ENCODE measurements around the gene RNPEP.
"Not testable (repeated sequence)": the region's sequence is repeated elsewhere in the genome, so short reads cannot be mapped to it uniquely, and the experiment has no call there.

RNPEP gene, protein sequence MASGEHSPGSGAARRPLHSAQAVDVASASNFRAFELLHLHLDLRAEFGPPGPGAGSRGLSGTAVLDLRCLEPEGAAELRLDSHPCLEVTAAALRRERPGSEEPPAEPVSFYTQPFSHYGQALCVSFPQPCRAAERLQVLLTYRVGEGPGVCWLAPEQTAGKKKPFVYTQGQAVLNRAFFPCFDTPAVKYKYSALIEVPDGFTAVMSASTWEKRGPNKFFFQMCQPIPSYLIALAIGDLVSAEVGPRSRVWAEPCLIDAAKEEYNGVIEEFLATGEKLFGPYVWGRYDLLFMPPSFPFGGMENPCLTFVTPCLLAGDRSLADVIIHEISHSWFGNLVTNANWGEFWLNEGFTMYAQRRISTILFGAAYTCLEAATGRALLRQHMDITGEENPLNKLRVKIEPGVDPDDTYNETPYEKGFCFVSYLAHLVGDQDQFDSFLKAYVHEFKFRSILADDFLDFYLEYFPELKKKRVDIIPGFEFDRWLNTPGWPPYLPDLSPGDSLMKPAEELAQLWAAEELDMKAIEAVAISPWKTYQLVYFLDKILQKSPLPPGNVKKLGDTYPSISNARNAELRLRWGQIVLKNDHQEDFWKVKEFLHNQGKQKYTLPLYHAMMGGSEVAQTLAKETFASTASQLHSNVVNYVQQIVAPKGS

GRCh38 chr1:201982623-201983379 lies at the start of gene RNPEP:
RNPEP (plus strand) TSS chr1:201982648; CDS start chr1:201982667, 19 bp downstream.
- peak; percentile 82 for DNase-seq

- no peak for DNase-seq
Observed at GRCh38 chr1:201933840-201934430, 48.5 kb upstream of the RNPEP start.

DNA sequence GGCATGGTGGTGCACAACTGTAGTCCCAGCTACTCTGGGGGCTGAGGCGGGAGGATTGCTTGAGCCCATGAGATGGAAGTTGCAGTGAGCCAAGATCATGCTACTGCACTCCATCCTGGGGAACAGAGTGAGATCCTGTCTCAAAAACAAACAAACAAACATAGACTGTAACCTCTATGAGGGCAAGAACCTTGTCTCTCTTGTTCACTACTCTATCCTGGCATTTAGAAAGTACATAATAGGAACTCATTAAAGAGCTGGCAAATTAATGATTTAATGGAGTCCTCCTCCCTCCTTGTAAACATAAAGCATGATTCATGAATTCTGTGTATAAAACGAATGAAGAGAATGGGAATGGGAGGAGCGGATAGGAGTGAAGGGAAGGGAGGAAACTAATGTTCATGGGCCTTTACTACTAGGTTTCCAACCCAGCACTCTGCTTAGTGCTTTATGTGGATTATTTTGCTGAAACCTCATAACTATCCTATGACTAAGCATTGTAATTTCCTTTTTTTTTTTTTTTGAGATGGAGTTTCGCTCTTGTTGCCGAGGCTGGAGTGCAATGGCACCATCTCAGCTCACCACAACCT lies 44.7 kb upstream of the RNPEP start:
- no peak for DNase-seq

DNA sequence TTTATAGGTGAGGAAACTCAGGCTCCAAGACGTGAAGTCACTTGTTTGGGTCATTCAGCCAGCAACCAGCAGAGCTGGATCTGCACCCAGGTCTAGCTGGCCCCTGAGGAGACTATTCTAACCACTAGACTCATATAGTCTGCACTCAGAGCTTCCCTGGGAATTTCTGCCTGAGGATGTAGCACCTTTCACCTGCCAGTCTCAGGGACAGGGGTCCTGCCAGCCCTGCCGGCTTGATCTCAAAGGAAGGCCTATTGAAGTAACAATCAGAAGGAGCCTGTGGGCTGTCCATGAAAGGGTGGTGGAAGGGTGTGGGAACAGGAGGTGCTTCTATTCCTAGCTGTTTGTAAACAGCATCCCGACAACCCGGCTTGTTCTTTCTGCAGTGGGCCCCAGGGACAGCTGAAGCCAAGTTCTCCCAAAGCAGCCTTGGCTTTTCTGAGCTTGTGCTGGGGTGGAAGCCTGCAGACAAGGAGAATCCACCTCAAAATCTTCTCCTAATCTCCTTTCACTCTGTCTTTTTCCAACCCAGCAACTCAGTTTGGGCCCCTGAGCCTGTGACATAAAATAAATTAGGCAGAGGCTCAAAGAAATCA lies 43.9 kb upstream of the RNPEP start:
- no peak for DNase-seq

DNA sequence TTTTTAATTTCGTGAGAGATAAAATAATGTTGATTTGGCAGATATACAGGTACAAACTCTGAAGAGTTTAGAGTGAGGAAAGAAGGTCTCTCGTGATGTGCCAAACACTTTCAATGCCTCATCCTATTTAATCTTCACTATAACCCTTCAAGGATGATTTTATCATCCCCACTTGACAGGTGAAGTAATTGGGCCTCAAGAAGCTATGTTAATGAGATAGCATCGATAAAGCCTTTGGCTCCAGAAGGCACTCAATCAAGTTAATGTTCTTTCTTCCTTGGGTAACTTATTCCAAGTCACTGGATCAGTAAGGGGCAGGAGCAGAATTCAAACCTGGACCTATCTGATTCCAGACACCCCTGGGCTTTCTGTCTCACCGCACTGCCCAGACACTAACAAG lies 43.3 kb upstream of the RNPEP start:
- no peak for DNase-seq

DNA sequence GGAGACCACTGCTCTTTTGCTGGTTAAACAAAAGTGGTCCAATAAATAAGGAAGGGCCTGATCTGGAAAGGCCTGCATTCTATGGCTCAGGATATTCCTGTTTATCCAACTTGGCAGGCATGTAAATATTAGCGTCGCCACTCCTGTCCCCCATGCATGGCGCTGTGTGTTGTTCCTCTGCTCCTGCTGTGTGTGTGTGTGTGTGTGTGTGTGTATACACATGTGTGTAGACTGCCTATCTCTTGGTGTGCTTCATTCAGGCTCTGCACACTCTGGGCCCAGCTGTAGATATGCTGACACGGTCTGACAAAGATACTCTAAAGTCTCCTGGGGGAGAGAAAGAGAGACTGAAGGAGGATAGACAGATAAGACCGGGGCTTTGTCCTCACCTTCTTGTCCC lies 42.9 kb upstream of the RNPEP start:
- no peak for DNase-seq

DNA sequence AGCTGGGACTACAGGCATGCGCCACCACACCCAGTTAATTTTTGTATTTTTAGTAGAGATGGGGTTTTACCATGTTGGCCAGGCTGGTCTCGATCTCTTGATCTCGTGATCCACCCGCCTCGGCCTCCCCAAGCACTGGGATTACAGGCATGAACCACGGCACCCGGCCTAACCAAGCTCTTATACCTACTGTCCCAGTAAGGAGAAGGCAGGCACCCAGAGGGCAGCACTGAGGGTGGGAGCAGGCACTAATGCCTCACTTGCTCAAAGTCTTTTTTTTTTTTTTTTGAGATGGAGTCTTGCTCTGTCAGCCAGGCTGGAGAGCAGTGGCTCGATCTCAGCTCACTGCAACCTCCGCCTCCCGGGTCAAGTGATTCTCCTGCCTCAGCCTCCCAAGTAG lies 42.1 kb upstream of the RNPEP start:
- DNase-seq, result not testable (repeated sequence)

DNA sequence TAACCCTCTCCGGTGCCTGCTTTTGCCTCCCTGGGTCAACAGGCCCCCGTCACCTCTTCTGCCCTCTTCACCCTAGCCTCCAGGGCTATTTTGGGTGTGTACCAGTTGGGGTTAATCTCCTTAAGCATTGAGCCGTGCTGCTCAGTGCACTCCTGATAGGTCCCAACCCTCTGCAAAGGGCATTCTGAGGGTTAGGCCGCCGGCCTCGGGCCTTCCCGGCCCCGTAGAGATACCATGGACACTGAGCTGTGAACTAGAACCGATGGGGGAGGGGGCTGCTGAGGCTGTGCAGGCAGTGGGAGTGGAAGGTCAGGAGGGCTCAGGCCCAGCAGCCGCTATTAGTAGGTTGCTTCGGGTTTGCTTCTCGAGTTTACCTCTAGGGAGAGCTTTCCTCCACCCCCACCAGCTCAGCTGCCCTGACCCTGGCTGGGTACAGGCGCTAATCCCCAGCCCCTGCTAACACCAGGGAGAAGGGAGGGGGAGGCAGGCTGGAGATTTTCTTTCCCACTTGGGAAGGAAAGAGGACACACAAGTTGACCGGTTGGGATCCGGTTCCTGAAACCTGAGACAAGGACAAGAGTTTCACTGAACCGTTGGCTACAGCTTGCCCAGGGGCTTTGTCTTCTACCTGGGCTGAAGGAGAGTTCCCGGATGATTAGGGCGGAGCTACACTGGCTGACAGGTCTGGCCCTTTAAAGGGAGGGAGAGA lies 40.9 kb upstream of the RNPEP start:
- no peak for DNase-seq

GRCh38 chr1:201942129-201942495 lies 40.3 kb upstream of the RNPEP start:
- DNase-seq, result no peak

GRCh38 chr1:201944002-201944401 lies 38.4 kb upstream of the RNPEP start:
- DNase-seq, result no peak

DNA sequence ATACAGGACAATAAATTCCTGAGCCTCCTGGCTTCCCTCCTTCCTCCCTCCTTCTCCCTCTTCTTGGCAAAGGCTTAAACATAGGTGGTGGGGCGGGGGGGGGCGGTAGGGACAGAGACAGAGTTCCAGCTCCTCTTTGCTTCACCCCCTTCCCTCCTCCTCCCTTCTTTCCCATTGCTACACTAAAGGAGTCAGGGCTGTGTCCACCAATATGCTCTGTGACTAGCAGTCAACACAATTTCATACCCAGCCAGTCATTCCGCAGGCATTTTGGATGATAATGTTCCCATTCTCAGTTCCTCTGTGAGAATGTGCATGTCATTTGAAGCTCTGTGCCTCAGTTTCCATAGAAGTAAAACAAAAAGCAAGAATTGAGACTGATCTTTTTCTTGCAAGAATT lies 37.8 kb upstream of the RNPEP start:
- no peak for DNase-seq

DNA sequence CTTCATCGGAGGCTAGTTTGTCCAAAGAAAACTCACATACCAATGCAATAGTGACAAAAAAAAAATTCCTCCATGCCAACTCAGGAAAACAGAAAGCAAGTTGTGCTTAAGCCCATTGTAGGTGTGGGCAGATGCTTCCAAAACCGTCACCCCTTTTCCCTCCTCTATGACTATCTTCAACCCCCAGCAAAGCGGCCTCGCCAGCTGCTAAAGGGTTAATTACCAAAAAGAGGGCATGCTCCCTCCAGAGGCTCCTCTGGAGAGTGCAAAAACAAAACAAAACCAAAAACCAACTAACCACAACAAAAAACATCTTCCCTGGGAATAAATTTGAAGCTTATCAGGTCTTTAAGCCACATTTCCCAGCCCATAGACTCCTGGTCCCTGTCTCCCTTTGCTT lies 37.3 kb upstream of the RNPEP start:
- DNase-seq, result no peak

DNA sequence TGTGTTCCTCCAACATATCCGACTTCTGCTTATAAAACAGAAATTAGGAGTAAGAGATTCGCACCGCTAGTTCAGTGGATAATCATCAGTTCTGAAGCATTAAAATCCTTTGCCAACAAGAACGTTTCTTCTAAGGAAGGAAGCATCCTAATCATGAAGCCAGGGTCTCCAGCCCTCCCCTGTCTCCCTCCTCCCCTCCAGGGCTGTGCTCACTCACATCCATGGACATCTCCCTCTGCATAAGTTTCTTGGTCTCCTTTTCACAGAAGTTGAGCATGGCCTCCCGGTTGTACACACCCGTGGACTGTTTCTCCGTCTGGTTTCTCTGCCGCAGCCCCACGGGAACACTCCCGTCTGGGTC lies 36.6 kb upstream of the RNPEP start:
- DNase-seq, result no peak

DNA sequence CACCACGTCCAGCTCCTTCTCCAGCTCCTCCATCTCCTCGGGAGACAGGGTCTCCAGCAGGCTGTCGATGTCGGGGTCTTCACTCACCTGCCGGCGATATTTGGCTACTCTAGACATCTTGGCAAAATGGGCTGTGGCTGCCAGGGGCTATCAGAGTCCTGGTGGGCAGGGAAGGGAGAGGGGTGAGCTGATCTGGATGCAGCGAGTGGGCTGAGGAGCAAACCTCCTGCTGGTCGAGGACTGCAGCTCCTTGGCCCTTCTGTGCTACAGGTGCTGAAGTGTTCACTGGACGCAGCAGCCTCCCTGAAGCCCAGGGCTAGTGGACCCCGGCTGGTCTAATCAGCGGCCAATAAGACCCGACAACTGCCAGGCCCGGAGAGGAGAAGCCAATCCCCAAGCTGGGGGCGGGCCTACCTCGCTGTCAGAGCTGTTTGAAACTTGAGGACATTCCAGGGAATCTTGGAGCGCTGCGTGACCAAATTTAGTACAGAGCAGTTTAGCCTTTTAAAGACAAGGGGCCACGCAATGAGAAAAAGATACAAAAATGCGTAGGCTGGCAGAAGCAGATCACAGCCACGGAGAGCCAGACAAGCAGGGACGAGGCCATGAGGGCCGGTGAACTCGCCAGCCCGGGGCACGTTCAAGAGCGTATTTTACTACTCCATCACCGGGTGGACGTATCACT lies 36.1 kb upstream of the RNPEP start, which contains the start of gene LMOD1:
LMOD1 (minus strand) TSS at position 325 of the 685 bp plus-strand sequence; CDS start at position 117, 208 bp downstream.
- DNase-seq, result peak; percentile 80

DNA sequence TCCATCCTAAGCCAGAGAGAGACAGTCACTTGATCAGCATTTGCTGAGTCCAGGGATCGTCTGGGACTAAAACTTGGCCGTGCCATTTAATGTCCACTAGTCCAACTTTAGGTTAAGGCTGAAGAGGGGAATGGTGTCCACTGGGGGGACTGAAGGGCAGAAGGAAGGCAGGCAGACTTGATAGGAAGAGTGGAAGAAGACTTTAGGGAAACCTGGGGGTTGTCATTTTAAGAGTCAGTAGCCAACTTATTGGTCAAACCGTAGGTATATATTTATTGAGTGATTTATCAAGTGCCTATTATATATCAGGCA lies 34.8 kb upstream of the RNPEP start:
- no peak for DNase-seq

DNA sequence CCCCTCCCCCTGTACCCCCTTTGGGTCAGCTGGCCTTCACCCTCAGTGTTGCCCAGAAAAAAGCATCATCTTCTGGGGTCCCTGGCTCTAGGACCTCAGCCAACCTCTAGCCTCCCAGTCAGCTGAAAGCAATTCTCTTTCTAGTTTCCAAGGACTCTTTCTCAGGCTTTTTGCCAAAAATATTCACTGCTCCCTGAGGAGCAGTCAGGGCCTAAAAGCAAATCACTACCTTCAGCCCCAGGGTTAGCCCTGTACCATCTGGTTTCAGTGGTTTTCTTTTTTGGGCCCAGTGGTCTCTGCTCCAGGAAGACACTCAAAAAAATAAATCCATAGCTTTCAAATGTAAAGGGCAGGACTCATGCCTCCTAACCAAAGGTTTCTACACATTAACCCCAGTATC lies 33.0 kb upstream of the RNPEP start:
- DNase-seq, result no peak

DNA sequence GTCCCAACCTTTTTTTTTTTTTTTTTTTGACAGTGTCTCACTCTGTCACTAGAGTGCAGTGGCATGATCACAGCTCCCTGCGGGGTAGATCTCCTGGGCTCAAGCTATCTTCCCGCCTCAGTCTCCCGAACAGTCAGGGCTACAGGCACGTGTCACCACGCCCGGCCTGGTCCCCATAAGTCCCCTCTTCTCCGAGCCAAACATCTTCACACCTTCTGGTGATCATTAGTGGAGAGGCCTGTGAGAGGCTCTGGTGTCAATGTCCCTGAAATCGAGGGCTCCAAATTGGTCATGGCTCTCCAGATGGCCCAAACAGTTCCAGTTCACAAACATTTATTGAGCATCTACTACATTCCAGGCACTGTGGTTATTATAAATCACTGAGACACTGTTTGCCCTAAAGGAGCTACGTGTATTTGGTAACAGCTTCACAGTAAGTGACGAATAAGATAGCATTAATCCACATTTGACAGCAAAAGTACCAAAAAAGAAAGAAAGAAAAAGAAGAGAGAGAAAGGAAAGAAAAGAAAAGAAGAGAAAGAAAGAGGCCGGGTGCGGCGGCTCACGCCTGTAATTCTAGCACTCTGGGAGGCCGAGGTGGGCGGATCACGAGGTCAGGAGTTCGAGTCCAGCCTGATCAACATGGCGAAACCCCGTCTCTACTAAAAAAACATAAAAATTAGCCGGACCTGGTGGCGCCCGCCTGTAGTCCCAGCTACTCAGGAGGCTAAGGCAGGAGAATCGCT lies 28.0 kb upstream of the RNPEP start:
- DNase-seq, result no peak

- DNase-seq, result peak; percentile 98
Observed at GRCh38 chr1:201955009-201955728, 27.3 kb upstream of the RNPEP start, which contains the start of gene TIMM17A. TIMM17A (plus strand) TSS chr1:201955503; CDS start chr1:201955527, 24 bp downstream.

DNA sequence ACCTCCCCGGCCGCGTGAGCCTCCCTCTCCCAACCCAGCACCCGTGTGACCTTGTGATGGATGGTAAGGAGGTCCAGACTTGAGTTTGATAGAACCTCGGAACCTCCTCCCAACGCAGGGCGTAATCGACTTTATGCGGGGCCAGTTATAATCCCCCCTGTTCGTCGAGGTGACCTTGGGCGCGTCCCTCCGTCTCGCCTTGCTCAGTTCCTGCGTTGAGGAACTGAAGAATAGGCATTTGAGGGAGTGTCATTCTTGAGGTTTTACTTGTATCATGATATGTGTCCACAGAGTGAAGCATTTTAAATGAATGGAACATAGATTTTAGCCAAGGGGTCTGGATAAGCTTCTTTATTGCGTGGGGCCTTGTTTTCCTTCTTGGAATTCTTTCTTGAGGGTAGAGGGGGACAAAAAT lies 26.7 kb upstream of the RNPEP start:
- no peak for DNase-seq

GRCh38 chr1:201958348-201958747 lies 24.1 kb upstream of the RNPEP start:
- no peak for DNase-seq

Data from right forelimb (tissue), 1 donor.